Body of pancreas (tissue), 4 donors: Measurements from ENCODE around the gene SP6. TPM values are rescaled to one million over a fixed set of nuclear protein-coding genes. Genes with fewer than 3 reads are reported as not detected.

Source experiments
- ATAC-seq: fragments of 150-250 bp; one replicate; pipeline ENCODE4 v1.9.1; 2016
- DNase-seq, 4 donors: peaks; one replicate each; pipeline ENCODE4 v3.0.0-alpha.2; 2019
- H3K27ac ChIP-seq, 4 donors: fragments of 200-600 bp; sonication (generic); 1 replicate in 3 of 4; 2 replicates in 1 of 4; pipeline versions ENCODE4 v1.5.1 to v1.6.1; 2016 to 2019; ENCODE audit warnings: mild to moderate bottlenecking in 1 of 4, mixed read lengths in 1 of 4, moderate library complexity in 1 of 4
- H3K27me3 ChIP-seq, 2 donors: fragments of 200-600 bp; sonication (generic); one replicate each; pipeline ENCODE4 v1.6.0; 2016; ENCODE audit warnings: mild to moderate bottlenecking in 1 of 2
- H3K36me3 ChIP-seq, 2 donors: fragments of 200-600 bp; sonication (generic); replicated peaks in 1 of 2; 2 replicates each; pipeline ENCODE4 v1.5.1; 2016; ENCODE audit warnings: low read depth in 2 of 2; ENCODE audit not compliant: insufficient read depth in 1 of 2
- H3K4me1 ChIP-seq: fragments of 200-600 bp; sonication (generic); one replicate; pipeline ENCODE4 v1.6.0; 2016
- H3K4me3 ChIP-seq, 2 donors: fragments of 200-600 bp; sonication (generic); 1 replicate in 1 of 2; 2 replicates in 1 of 2; pipeline ENCODE4 v1.5.1; 2016 to 2019
- H3K9me3 ChIP-seq, 3 donors: fragments of 200-600 bp; sonication (generic); 1 replicate in 2 of 3; 2 replicates in 1 of 3; pipeline ENCODE4 v1.5.1; 2016
- POLR2A ChIP-seq, 3 donors: fragments of 450-650 bp; IDR thresholded peaks; one replicate each; pipeline ENCODE4 v1.6.1; 2016; ENCODE audit warnings: antibody characterized with exemption in 3 of 3, mild to moderate bottlenecking in 2 of 3
- WGBS, 2 donors: methylation state at CpG; one replicate each; pipeline ENCODE4 v1.1.5; 2017; 5-methylcytosine and 5-hydroxymethylcytosine counted together
- intact Hi-C: fragments of 100-400 bp; cut with DNase I; formaldehyde crosslinking; loops from one replicate; pipeline ENCODE4 v1.15.1; 2023
- total RNA-seq, 2 donors: library from RNA; depleted of rRNA; stranded (reverse); fragments of >200 nt; gene quantifications; one replicate each; pipeline ENCODE4 v1.1.0, GENCODE V29; 2016
- TF ChIP-seq, protein P1 (sequence below), 7 experiments: fragments of 450-650 bp in 4 of 7; fragments of 200-600 bp in 3 of 7; sonication (generic) in 3 of 7; IDR thresholded peaks; one replicate each; pipeline ENCODE4 v1.5.1; 2016 to 2019; ENCODE audit warnings: antibody characterized with exemption in 7 of 7

Gene SP6
- total RNA-seq, 2 donors from 2014 or later: 0.26 to 0.99 TPM

DNA sequence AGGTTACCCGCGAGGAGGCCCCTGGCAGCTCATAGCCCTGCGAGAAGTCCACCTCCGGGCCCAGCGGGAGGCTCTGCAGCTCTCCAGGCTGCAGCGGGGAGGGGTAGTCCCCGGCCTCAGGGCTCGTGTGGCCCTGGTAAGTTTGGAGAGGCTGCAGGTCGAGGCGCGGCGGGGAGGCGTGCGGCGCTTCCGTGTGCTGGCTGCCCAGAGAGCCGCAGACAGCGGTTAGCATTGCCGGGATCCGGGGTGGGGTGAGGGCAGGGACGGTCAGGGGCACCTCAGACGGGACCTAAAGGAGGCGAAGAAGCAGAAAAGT lies 2.8 kb downstream of the SP6 start:
- TF ChIP-seq, protein P1, sequence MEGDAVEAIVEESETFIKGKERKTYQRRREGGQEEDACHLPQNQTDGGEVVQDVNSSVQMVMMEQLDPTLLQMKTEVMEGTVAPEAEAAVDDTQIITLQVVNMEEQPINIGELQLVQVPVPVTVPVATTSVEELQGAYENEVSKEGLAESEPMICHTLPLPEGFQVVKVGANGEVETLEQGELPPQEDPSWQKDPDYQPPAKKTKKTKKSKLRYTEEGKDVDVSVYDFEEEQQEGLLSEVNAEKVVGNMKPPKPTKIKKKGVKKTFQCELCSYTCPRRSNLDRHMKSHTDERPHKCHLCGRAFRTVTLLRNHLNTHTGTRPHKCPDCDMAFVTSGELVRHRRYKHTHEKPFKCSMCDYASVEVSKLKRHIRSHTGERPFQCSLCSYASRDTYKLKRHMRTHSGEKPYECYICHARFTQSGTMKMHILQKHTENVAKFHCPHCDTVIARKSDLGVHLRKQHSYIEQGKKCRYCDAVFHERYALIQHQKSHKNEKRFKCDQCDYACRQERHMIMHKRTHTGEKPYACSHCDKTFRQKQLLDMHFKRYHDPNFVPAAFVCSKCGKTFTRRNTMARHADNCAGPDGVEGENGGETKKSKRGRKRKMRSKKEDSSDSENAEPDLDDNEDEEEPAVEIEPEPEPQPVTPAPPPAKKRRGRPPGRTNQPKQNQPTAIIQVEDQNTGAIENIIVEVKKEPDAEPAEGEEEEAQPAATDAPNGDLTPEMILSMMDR (IDR thresholded peaks at IDR 0.05): no peak
- TF ChIP-seq POLR2A (IDR thresholded peaks at IDR 0.05): no peak
- WGBS, 2 donors: 46 to 49% methylated on average over 18 to 22 of the region's 23 CpGs
- intact Hi-C loops: no loop called here
- no peak for ATAC-seq
- no peaks in the 10 kb centered on the region for H3K36me3 ChIP-seq
- no peak overlapping the region for H3K4me3 ChIP-seq
- no peak for DNase-seq
- peaks cover 40% of the 10 kb centered on the region for H3K4me1 ChIP-seq
- peaks cover 0 to 31% of the 10 kb centered on the region in 2 donors for H3K27me3 ChIP-seq
- no peak overlapping the region for H3K27ac ChIP-seq
- no peaks in the 10 kb centered on the region for H3K9me3 ChIP-seq

DNA sequence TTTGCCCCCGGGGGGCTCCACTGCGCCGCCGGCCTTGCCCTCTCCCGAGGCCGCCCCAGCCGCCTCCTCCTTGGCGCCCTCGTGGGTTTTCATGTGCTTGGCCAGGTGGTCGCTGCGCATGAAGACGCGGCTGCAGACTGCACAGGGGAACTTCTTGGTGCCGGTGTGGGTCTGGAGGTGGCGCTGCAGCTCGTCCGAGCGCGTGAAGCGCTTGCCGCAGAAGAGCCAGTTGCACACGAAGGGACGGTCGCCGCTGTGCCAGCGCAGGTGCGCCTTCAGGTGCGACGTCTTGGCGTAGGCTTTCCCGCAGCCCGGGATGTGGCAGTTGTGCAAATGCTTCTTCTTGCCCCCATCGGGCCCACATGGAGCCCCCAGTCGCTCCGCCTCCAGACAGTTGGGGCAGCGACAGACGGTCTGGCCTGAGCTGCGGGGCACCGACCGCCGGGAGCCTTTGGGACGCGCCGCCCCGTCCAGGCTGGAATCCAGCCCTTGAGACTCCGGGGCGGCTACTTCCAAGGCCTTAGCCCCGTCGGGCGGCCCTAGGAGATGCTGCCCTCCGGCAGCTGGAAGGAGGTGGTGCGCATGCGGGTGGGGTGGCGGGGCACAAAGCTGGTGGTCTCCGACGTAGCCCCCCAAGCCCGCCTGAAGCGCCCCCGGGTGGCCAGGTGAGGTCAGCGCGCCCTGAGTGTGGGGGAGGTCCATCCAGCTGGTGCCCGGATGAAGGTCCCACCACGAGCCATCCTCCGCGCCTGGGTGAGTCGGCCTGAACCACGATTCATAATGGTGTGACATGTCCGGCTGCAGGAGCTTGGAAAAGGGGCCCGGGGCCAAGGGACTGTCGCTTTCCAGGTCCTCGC lies 3.4 kb downstream of the SP6 start:
- 20 to 53% methylated on average over 3 to 65 of the region's 71 CpGs for WGBS, 2 donors
- TF ChIP-seq, protein P1 (IDR thresholded peaks at IDR 0.05): peak in 4 of 7 experiments; percentile 13 to 28 (median 22)
- TF ChIP-seq POLR2A (IDR thresholded peaks at IDR 0.05): no peak
- Histone ChIP-seq H3K27ac (no peak overlapping the region), H3K4me1 (peaks cover 46% of the 10 kb centered on the region), H3K27me3 (peaks cover 0 to 27% of the 10 kb centered on the region in 2 donors), H3K4me3 (no peak overlapping the region), H3K36me3 (no peaks in the 10 kb centered on the region), H3K9me3 (no peaks in the 10 kb centered on the region)
- peak in 1 of 4 donors; percentile 30 for DNase-seq
- ATAC-seq: no peak
- intact Hi-C loops: no loop called here

GRCh38 chr17:47846716-47847340 lies 4.1 kb downstream of the SP6 start:
- no peak for ATAC-seq
- TF ChIP-seq, protein P1 (IDR thresholded peaks at IDR 0.05): no peak
- no peak for TF ChIP-seq POLR2A (IDR thresholded peaks at IDR 0.05)
- Histone ChIP-seq H3K27ac (no peak overlapping the region), H3K36me3 (no peaks in the 10 kb centered on the region), H3K4me3 (no peak overlapping the region), H3K9me3 (no peaks in the 10 kb centered on the region), H3K27me3 (peaks cover 0 to 19% of the 10 kb centered on the region in 2 donors), H3K4me1 (peaks cover 46% of the 10 kb centered on the region)
- intact Hi-C loops: no loop called here
- DNase-seq: no peak
- WGBS, 2 donors: 18 to 30% methylated on average over 6 to 28 of the region's 31 CpGs

- H3K27me3 ChIP-seq: peaks cover 0 to 18% of the 10 kb centered on the region in 2 donors
Observed at GRCh38 chr17:47845716-47846075, 5.3 kb downstream of the SP6 start.

More at GRCh38 chr17:47845716-47846075, 5.3 kb downstream of the SP6 start:
- ATAC-seq (no peak), DNase-seq (no peak)
- Histone ChIP-seq H3K4me3 (no peak overlapping the region), H3K9me3 (no peaks in the 10 kb centered on the region), H3K36me3 (no peaks in the 10 kb centered on the region), H3K27ac (no peak overlapping the region), H3K4me1 (peaks cover 43% of the 10 kb centered on the region)
- intact Hi-C loops: loop anchor here (2.0 kb wide), 1 partner anchor 41 kb away; no protein-coding TSS in a partner anchor
- TF ChIP-seq, protein P1 (IDR thresholded peaks at IDR 0.05): no peak
- no peak for TF ChIP-seq POLR2A (IDR thresholded peaks at IDR 0.05)
- 58 to 83% methylated on average over 3 of the region's 3 CpGs for WGBS, 2 donors
